B cell (primary cell): ENCODE measurements around the gene MAPK1.

Experiments
- CTCF ChIP-seq: fragments of 200-600 bp; IDR thresholded peaks from one replicate; pipeline ENCODE4 v1.8.0; 2022; ENCODE audit warnings: antibody characterized with exemption, mild to moderate bottlenecking
- EZH2 ChIP-seq: IDR thresholded peaks from 2 replicates; pipeline ENCODE4 v1.6.1; 2012; ENCODE audit warnings: borderline replicate concordance, low read depth, mild to moderate bottlenecking, moderate library complexity, low read length; ENCODE audit not compliant: insufficient read depth, poor library complexity, severe bottlenecking

- TF ChIP-seq CTCF (no peak), EZH2 (no peak)
Observed at GRCh38 chr22:21762712-21763581, 104.5 kb downstream of the MAPK1 start.
